ENCODE data around the gene REEP3. TPM values are rescaled to one million over a fixed set of nuclear protein-coding genes. Genes with fewer than 3 reads are reported as not detected.

REEP3 gene
- total and polyA plus RNA-seq, 2 of the 8 experiments (the other 6 are each of a cell fraction or from before 2014, with no cell fraction given), result 5.8 to 31.5 TPM

DNA sequence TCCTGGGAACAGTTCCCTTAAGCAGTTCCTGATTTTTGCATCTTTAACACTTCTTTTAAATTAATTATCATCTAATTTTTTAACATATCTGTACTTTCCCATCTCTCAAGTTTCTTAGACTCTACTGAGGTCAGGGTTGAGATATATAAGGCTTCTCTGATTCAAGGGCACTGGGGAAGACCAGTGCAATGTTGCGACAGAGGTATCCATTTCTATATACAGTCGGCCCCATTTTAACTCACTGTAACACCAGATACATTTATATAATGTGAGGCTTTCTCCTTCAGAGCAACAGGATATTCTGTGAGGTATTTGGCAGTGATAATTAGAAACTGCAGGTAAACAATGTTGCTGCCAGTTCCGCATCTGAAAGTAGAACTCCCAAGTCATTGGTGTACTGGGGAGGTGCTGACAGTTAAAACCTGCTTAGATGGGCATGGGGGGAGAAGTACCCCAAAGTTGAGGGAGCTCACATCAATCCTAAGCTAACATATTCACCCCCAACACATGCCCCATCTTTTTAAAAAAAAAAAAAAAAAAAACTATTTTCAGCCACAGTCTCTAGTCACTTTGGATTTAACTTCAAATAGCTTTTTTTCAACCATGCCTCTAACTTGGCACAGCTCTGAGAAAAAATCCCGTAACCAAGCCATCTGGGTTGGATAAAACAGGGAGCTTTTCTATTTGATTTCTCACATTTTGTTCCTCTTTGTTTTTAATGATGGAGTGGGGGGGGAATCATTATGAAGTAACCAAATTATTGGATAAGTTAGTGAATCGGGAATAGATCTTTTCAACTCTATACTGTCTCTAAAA lies 62.9 kb downstream of the REEP3 start:
- ChIA-PET POLR2A (ENCODE audit: partially characterized antibody) (no interaction called here), CTCF (ENCODE audit: partially characterized antibody) (interaction anchor here (0.8 kb wide), 1 partner anchor 417 kb away, joined by 3 read pairs; no protein-coding TSS in a partner anchor)
- FAIRE-seq, result no peak

More for the DNA sequence above, 62.9 kb downstream of the REEP3 start:
- Histone ChIP-seq H3K4me1 (replicated peaks in 1 of 4; ENCODE audit: control insufficient read depth in 3 of 4, insufficient read depth in 4 of 4, low read length in 3 of 4) (no peaks in the 10 kb centered on the region; a peak in 1 of 7 replicates), H4K8ac (ENCODE audit: extremely low read depth, insufficient read depth, low read length) (no peak overlapping the region), H4K5ac (ENCODE audit: insufficient read length, low read depth, low read length) (no peak overlapping the region), H3K23ac (ENCODE audit: insufficient read length) (no peak overlapping the region), H3K56ac (replicated peaks; ENCODE audit: insufficient read length, low read depth, low read length) (no peak overlapping the region), H2BK5ac (ENCODE audit: low read depth, low read length) (no peak overlapping the region), H3K23me2 (ENCODE audit: low read depth, low read length) (no peaks in the 10 kb centered on the region), H3K14ac (ENCODE audit: insufficient read length) (no peak overlapping the region), H4K20me1 (replicated peaks in 1 of 2; ENCODE audit: control insufficient read depth in 1 of 2, insufficient read depth in 2 of 2, low read length in 2 of 2) (no peaks in the 10 kb centered on the region), H3K4me3 (ENCODE audit: extremely low read depth in 1 of 4, insufficient read depth in 2 of 4, low read depth in 3 of 4, low read length in 4 of 4) (no peak overlapping the region), H3K79me2 (ENCODE audit: control insufficient read depth in 1 of 2, insufficient read depth in 2 of 2, low read length in 2 of 2) (peaks cover 0 to 11% of the 10 kb centered on the region in 2 experiments; a peak in 1 of 4 replicates), H2BK15ac (ENCODE audit: low read length) (no peak overlapping the region), H3K9ac (replicated peaks in 1 of 4; ENCODE audit: extremely low read depth in 1 of 4, low read depth in 3 of 4, low read length in 3 of 4) (no peak overlapping the region), H2AFZ (ENCODE audit: low read length) (no peak overlapping the region), H2BK20ac (ENCODE audit: low read length) (no peak overlapping the region), H3K36me3 (ENCODE audit: control insufficient read depth in 2 of 4, insufficient read depth in 4 of 4, low read length in 3 of 4) (no peaks in the 10 kb centered on the region), H3K4ac (replicated peaks; ENCODE audit: insufficient read length, low read depth, low read length) (no peak overlapping the region), H2BK12ac (ENCODE audit: low read depth, low read length) (no peak overlapping the region), H4K91ac (replicated peaks; ENCODE audit: insufficient read length, low read length) (no peak overlapping the region), H3K18ac (ENCODE audit: extremely low read depth, low read length) (no peak overlapping the region), H3K27me3 (replicated peaks in 1 of 4; ENCODE audit: control insufficient read depth in 3 of 4, extremely low read depth in 1 of 4, insufficient read depth in 3 of 4, low read length in 3 of 4) (no peaks in the 10 kb centered on the region), H2BK120ac (replicated peaks; ENCODE audit: low read depth, low read length) (no peak overlapping the region), H3K9me3 (ENCODE audit: insufficient read depth in 2 of 2, low read depth in 1 of 2, low read length in 1 of 2) (no peaks in the 10 kb centered on the region), H3K27ac (ENCODE audit: low read depth, low read length) (no peak overlapping the region), H3K79me1 (ENCODE audit: low read depth, low read length) (no peaks in the 10 kb centered on the region; the same call in 1 of the 2 replicates), H2AK5ac (ENCODE audit: low read depth, low read length) (no peak overlapping the region), H3K4me2 (ENCODE audit: insufficient read depth in 1 of 2, low read depth in 2 of 2, low read length in 2 of 2) (no peak overlapping the region)
- no peak for TF ChIP-seq SRF (IDR thresholded peaks at IDR 0.05; ENCODE audit: low read depth, low read length)
- 0 out of 2 replicates have a peak, but pooled peaks have one; percentile 6 for TF ChIP-seq CEBPB (IDR thresholded peaks at IDR 0.05; ENCODE audit: low read depth, low read length)
- DNase-seq (ENCODE audit: low read depth in 1 of 2, low spot score in 2 of 2), result no peak
- WGBS, 2 experiments (ENCODE audit: extremely low coverage in 1 of 2, insufficient coverage in 1 of 2, insufficient read length in 1 of 2, insufficient replicate concordance in 2 of 2, low coverage in 1 of 2, low lambda C conversion rate in 2 of 2, missing lambda C conversion rate in 1 of 2), result 89% methylated on average over 5 of the region's 5 CpGs; no CpG with 5 or more reads in 1 of the 2 experiments

Measured in H1 (cell line).